ENCODE results near the gene COPG2.

GRCh38 chr7:130615583-130615982, 53.0 kb downstream of the COPG2 start:
- TF ChIP-seq CTCF (IDR thresholded peaks at IDR 0.05; ENCODE audit: insufficient read depth, low read depth, low read length) (no peak), EZH2 (IDR thresholded peaks at IDR 0.05; ENCODE audit: insufficient read depth, low read length) (no peak)
